HepG2 (cell line): ENCODE results near the gene ANKRD60. TPM values are rescaled to one million over a fixed set of nuclear protein-coding genes. Genes with fewer than 3 reads are reported as not detected.

ENCODE experiments used
- ATAC-seq: fragments of 200-7000 bp; cut with Tn5 transposase; 3 replicates; pipeline ENCODE4 v1.9.1; 2020; ENCODE audit warnings: mild to moderate bottlenecking, moderate library complexity
- BruUV-seq: library from RNA; stranded (reverse); fragments of 400-500 nt; replicated peaks from 2 replicates; lab custom pipeline; 2021; lab: Mats Ljungman, UMichigan
- CTCF ChIA-PET: fragments of 300-600 bp; formaldehyde crosslinking; extraction: SDS; loops from one replicate; lab custom pipeline; 2021; ENCODE audit warnings: low total read pairs, inconsistent platforms, low intra/inter-chr PET ratio; lab: Yijun Ruan, JAX
- POLR2A ChIA-PET: fragments of 350-600 bp; sonication (Branson Sonifier 250); formaldehyde crosslinking; loops from one replicate; lab custom pipeline; 2020; ENCODE audit warnings: antibody characterized with exemption, inconsistent platforms; lab: Yijun Ruan, JAX
- DNase-seq: peaks from one replicate; pipeline ENCODE4 v3.0.0-alpha.2; 2015; ENCODE audit warnings: low spot score
- FAIRE-seq: peaks from 3 replicates; lab custom pipeline; 2011; peaks lifted over from hg19 to GRCh38; lab: Jason Lieb, UNC
- H2AFZ ChIP-seq: one replicate; pipeline ENCODE4 v1.6.1; 2011; ENCODE audit warnings: low read length, inconsistent platforms
- H3K27ac ChIP-seq: fragments of 300-600 bp; 3 replicates; pipeline ENCODE4 v1.8.0; 2011; ENCODE audit warnings: mixed run types, mild to moderate bottlenecking, mixed read lengths, low read length, inconsistent platforms; ENCODE audit not compliant: insufficient read depth; ENCODE audit errors: extremely low read length
- H3K27me3 ChIP-seq, 2 experiments: fragments of 200-600 bp in 1 of 2; 2 replicates in 1 of 2; 3 replicates in 1 of 2; pipeline versions ENCODE4 v1.6.0 to v1.8.0; 2011; ENCODE audit warnings: low read length in 2 of 2, mild to moderate bottlenecking in 2 of 2, moderate library complexity in 2 of 2, inconsistent platforms in 1 of 2; ENCODE audit not compliant: insufficient read depth in 2 of 2, control insufficient read depth in 1 of 2
- H3K36me3 ChIP-seq, 2 experiments: fragments of 200-600 bp in 1 of 2; replicated peaks in 1 of 2; 2 replicates in 1 of 2; 3 replicates in 1 of 2; pipeline versions ENCODE4 v1.5.1 to v1.8.0; 2011; ENCODE audit warnings: low read length in 2 of 2, inconsistent platforms in 1 of 2; ENCODE audit not compliant: insufficient read depth in 2 of 2, control insufficient read depth in 1 of 2
- H3K4me1 ChIP-seq: 2 replicates; pipeline ENCODE4 v1.5.1; 2012; ENCODE audit warnings: low read length, inconsistent platforms; ENCODE audit not compliant: insufficient read depth
- H3K4me2 ChIP-seq: 2 replicates; pipeline ENCODE4 v1.6.0; 2011; ENCODE audit warnings: low read depth, low read length, inconsistent platforms
- H3K4me3 ChIP-seq, 3 experiments: fragments of 200-600 bp in 1 of 3; sonication (generic), shearing (Covaris generic) in 1 of 3; replicated peaks in 1 of 3; 2 replicates each; pipeline ENCODE4 v1.5.1; 2011 to 2016; ENCODE audit warnings: low read length in 3 of 3, inconsistent platforms in 2 of 3, low read depth in 2 of 3, mild to moderate bottlenecking in 2 of 3, control low read depth in 1 of 3, mixed read lengths in 1 of 3; ENCODE audit not compliant: insufficient read depth in 1 of 3
- H3K79me2 ChIP-seq: one replicate; pipeline ENCODE4 v1.6.1; 2011; ENCODE audit warnings: low read length, inconsistent platforms; ENCODE audit not compliant: insufficient read depth
- H3K9ac ChIP-seq: 2 replicates; pipeline ENCODE4 v1.6.0; 2011; ENCODE audit warnings: mild to moderate bottlenecking, low read depth, low read length, inconsistent platforms; ENCODE audit not compliant: insufficient read depth
- H3K9me3 ChIP-seq: 2 replicates; pipeline ENCODE4 v1.5.1; 2012; ENCODE audit warnings: mild to moderate bottlenecking, low read length
- H4K20me1 ChIP-seq: 2 replicates; pipeline ENCODE4 v1.6.0; 2011; ENCODE audit warnings: inconsistent platforms, mild to moderate bottlenecking, low read length, moderate library complexity; ENCODE audit not compliant: insufficient read depth
- CTCF ChIP-seq: sonication (generic); formaldehyde crosslinking; IDR thresholded peaks from 2 replicates; pipeline ENCODE4 v1.5.0; 2020; ENCODE audit warnings: mild to moderate bottlenecking, missing genetic modification reagents, moderate library complexity
- EP300 ChIP-seq, 3 experiments: sonication (generic) in 1 of 3; formaldehyde crosslinking in 1 of 3; IDR thresholded peaks; 2 replicates each; pipeline versions ENCODE4 v1.5.1 to v1.6.1; 2011 to 2020; ENCODE audit warnings: low read depth in 2 of 3, low read length in 2 of 3, borderline replicate concordance in 1 of 3, improper control_type of control experiment in 1 of 3, mild to moderate bottlenecking in 1 of 3, missing genetic modification reagents in 1 of 3, moderate library complexity in 1 of 3
- FOXA1 ChIP-seq, 2 experiments: fragments of 450-650 bp in 1 of 2; sonication (generic) in 1 of 2; formaldehyde crosslinking in 1 of 2; IDR thresholded peaks; 2 replicates each; pipeline versions ENCODE4 v1.4.0 to v1.6.1; 2016 to 2020; ENCODE audit warnings: missing genetic modification reagents in 1 of 2
- HMGXB4 ChIP-seq, 2 experiments: sonication (generic) in 1 of 2; formaldehyde crosslinking in 1 of 2; IDR thresholded peaks; 2 replicates each; pipeline versions ENCODE4 v1.4.0 to v1.6.1; 2018 to 2020; ENCODE audit warnings: missing genetic modification reagents in 2 of 2, borderline replicate concordance in 1 of 2, low read depth in 1 of 2, mild to moderate bottlenecking in 1 of 2, missing biosample characterization in 1 of 2
- MED13 ChIP-seq: sonication (generic); formaldehyde crosslinking; IDR thresholded peaks from 2 replicates; pipeline ENCODE4 v1.5.0; 2020; ENCODE audit warnings: missing genetic modification reagents
- NFE2L1 ChIP-seq: sonication (generic); formaldehyde crosslinking; IDR thresholded peaks from 2 replicates; pipeline ENCODE4 v1.4.0; 2020; ENCODE audit warnings: missing genetic modification reagents, mild to moderate bottlenecking, borderline replicate concordance
- PCBP1 ChIP-seq: fragments of 200-400 bp; formaldehyde crosslinking; IDR thresholded peaks from 2 replicates; pipeline ENCODE4 v1.6.1; 2017; ENCODE audit warnings: mild to moderate bottlenecking, low read depth, low read length, borderline replicate concordance
- RFX5 ChIP-seq: IDR thresholded peaks from 2 replicates; pipeline ENCODE4 v1.6.1; 2011; ENCODE audit warnings: low read depth, low read length, improper control_type of control experiment
- SNAPC2 ChIP-seq: sonication (generic); formaldehyde crosslinking; IDR thresholded peaks from 2 replicates; pipeline ENCODE4 v1.8.1; 2022; ENCODE audit warnings: mild to moderate bottlenecking, missing genetic modification reagents
- STAG1 ChIP-seq: sonication (generic); formaldehyde crosslinking; IDR thresholded peaks from 2 replicates; pipeline ENCODE4 v1.4.0; 2020; ENCODE audit warnings: missing genetic modification reagents
- TGIF2 ChIP-seq: IDR thresholded peaks from 2 replicates; pipeline ENCODE4 v1.6.1; 2016; ENCODE audit warnings: control low read depth, missing compliant biosample characterization
- ZNF280D ChIP-seq: sonication (generic); formaldehyde crosslinking; IDR thresholded peaks from 2 replicates; pipeline ENCODE4 v1.5.1; 2020; ENCODE audit warnings: mild to moderate bottlenecking, missing genetic modification reagents
- ZNF501 ChIP-seq: sonication (generic); formaldehyde crosslinking; IDR thresholded peaks from 2 replicates; pipeline ENCODE4 v1.5.1; 2020; ENCODE audit warnings: mild to moderate bottlenecking, moderate library complexity, missing genetic modification reagents
- ZNF552 ChIP-seq: sonication (generic); formaldehyde crosslinking; IDR thresholded peaks from 2 replicates; pipeline ENCODE4 v1.9.0; 2022; ENCODE audit warnings: missing genetic modification reagents, mild to moderate bottlenecking, borderline replicate concordance
- ZNF670 ChIP-seq: sonication (generic); formaldehyde crosslinking; IDR thresholded peaks from 2 replicates; pipeline ENCODE4 v1.8.0; 2022; ENCODE audit warnings: mild to moderate bottlenecking, missing genetic modification reagents, borderline replicate concordance
- WGBS: methylation state at CpG from one replicate; pipeline ENCODE4 v1.1.6; 2017; ENCODE audit warnings: low lambda C conversion rate; 5-methylcytosine and 5-hydroxymethylcytosine counted together
- in situ Hi-C: cut with HindIII; loops from 2 replicates; pipeline ENCODE4 v1.10.0; 2017; ENCODE audit warnings: low pct_unique_long_range_greater_than_20kb; ENCODE audit not compliant: extremely low pct_ligation_motif_present
- intact Hi-C: fragments of 100-400 bp; cut with micrococcal nuclease; formaldehyde crosslinking; loops from one replicate; pipeline ENCODE4 v1.10.0; 2022; ENCODE audit not compliant: unreplicated experiment
- polyA plus RNA-seq, 8 experiments: library from polyadenylated mRNA; depleted of rRNA in 3 of 8; stranded (reverse) in 7 of 8; unstranded in 1 of 8; fragments of >200 nt; fragmentation: Illumina TruSeq in 4 of 8; extraction: Trizol in 4 of 8; gene quantifications; 2 replicates each; pipeline versions ENCODE4 v1.2.1 to v1.2.3, GENCODE V29; 2011 to 2016; ENCODE audit warnings: low read depth in 4 of 8, missing spikeins in 1 of 8, mixed read lengths in 1 of 8; ENCODE audit not compliant: insufficient read depth in 1 of 8
- total RNA-seq, 5 experiments: library from RNA; depleted of rRNA; stranded (reverse); fragments of >200 nt; fragmentation: Illumina TruSeq; extraction: Trizol; gene quantifications; 2 replicates each; pipeline ENCODE4 v1.2.3, GENCODE V29; 2016; ENCODE audit warnings: low read depth in 1 of 5

Gene ANKRD60
- total and polyA plus RNA-seq, 2 of the 13 experiments (the other 11 are each of a cell fraction or from before 2014, with no cell fraction given), result not detected

GRCh38 chr20:58192567-58192966 is 35.9 kb downstream of the ANKRD60 start:
- Histone ChIP-seq H3K9ac (no peak overlapping the region), H3K27ac (no peak overlapping the region), H3K79me2 (no peaks in the 10 kb centered on the region), H3K9me3 (peaks cover 6% of the 10 kb centered on the region), H3K4me3 (no peak overlapping the region), H3K27me3 (peaks cover 0 to 14% of the 10 kb centered on the region in 2 experiments; a peak in 2 of 5 replicates), H2AFZ (no peak overlapping the region), H3K4me2 (no peak overlapping the region), H4K20me1 (no peaks in the 10 kb centered on the region), H3K36me3 (no peaks in the 10 kb centered on the region), H3K4me1 (no peaks in the 10 kb centered on the region)
- intact Hi-C loops, result no loop called here
- FAIRE-seq (no peak), ATAC-seq (peak; percentile 41; the same call in 2 of the 3 replicates), DNase-seq (no peak)
- BruUV-seq, result no TSS peak
- no peak for TF ChIP-seq ZNF280D (CRISPR knock-in tag)
- TF ChIP-seq MED13 (CRISPR knock-in tag), result no peak
- no peak for TF ChIP-seq TGIF2 (CRISPR knock-in tag)
- TF ChIP-seq NFE2L1 (CRISPR knock-in tag), result no peak
- no peak for TF ChIP-seq FOXA1 (IDR thresholded peaks at IDR 0.05)
- no peak for TF ChIP-seq FOXA1 (CRISPR knock-in tag; IDR thresholded peaks at IDR 0.05)
- TF ChIP-seq EP300 (IDR thresholded peaks at IDR 0.05; ENCODE audit: low read depth in 2 of 2, low read length in 2 of 2), result no peak
- TF ChIP-seq EP300 (CRISPR knock-in tag; IDR thresholded peaks at IDR 0.05; ENCODE audit: borderline replicate concordance), result no peak
- no peak for TF ChIP-seq SNAPC2 (CRISPR knock-in tag)
- peak; percentile 62 for TF ChIP-seq CTCF
- TF ChIP-seq ZNF670 (CRISPR knock-in tag), result no peak
- TF ChIP-seq ZNF501 (CRISPR knock-in tag), result no peak
- no peak for TF ChIP-seq RFX5
- peak; percentile 47 for TF ChIP-seq STAG1 (CRISPR knock-in tag)
- TF ChIP-seq PCBP1, result no peak
- no peak for TF ChIP-seq ZNF552 (CRISPR knock-in tag)
- 0 out of 4 replicates have a peak, but pooled peaks of 1 of the 2 experiments have one; percentile 22 for TF ChIP-seq HMGXB4 (CRISPR knock-in tag; IDR thresholded peaks at IDR 0.05; ENCODE audit: borderline replicate concordance in 1 of 2, low read depth in 1 of 2)
- in situ Hi-C loops, result no loop called here
- WGBS, result 14% methylated on average over 5 of the region's 5 CpGs
- POLR2A ChIA-PET, result no interaction called here
- CTCF ChIA-PET, result interaction anchor here (2.7 kb wide), 1 partner anchor 17 kb away, joined by 20 read pairs; no protein-coding TSS in a partner anchor
